ENCODE data around the gene GSK3B. TPM values are rescaled to one million over a fixed set of nuclear protein-coding genes. Genes with fewer than 3 reads are reported as not detected.
A peak's percentile ranks its signal among the peaks of the same experiment; 100 is the strongest.

Gene GSK3B
- total RNA-seq, 5 donors from 2014 or later (not counting 1 experiment from before 2014, with no cell fraction given): 30.5 to 47.9 (median 32.7) TPM

DNA sequence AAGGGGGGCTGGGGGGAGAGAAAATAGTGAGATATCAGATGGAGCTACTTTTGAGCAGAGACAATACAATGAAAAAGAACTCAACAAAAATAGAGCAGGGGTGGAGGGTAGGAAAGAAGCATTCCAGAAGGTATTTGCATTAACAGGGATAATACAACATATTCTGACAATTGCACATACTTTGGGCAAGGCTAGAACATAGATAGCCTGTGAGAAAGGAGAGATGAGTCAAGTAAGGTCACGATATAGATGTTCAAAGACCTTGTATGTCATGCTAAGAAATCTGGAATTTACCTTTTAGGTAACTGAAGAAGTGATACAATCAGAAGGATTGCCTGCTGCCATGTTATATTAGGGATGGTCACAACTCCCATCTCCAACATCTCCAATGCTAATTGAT, 155.2 kb downstream of the GSK3B start:
- H3K27ac ChIP-seq (ENCODE audit: low read length): no peak overlapping the region
- Mint-ChIP-seq H3K36me3 (peaks cover 28% of the 10 kb centered on the region), H3K27me3 (no peaks in the 10 kb centered on the region), H3K4me3 (no peak overlapping the region), H3K27ac (no peak overlapping the region), H3K4me1 (peaks cover 52 to 63% (median 58%) of the 10 kb centered on the region in 3 donors), H3K9me3 (peaks cover 0 to 5% (median 0%) of the 10 kb centered on the region in 3 donors)
- H3K4me1 ChIP-seq (ENCODE audit: control insufficient read depth in 1 of 2, extremely low read depth in 1 of 2, insufficient read depth in 2 of 2, low read length in 2 of 2): peaks cover 0 to 2% of the 10 kb centered on the region in 2 experiments
- H3K36me3 ChIP-seq (ENCODE audit: control insufficient read depth in 2 of 2, extremely low read depth in 1 of 2, insufficient read depth in 1 of 2, low read length in 1 of 2): peaks cover 0 to 2% of the 10 kb centered on the region in 2 donors
- DNase-seq (no peak), ATAC-seq (replicated peaks in 1 of 4) (no peak)
- H3K27me3 ChIP-seq (replicated peaks in 1 of 2; ENCODE audit: control insufficient read depth in 2 of 2, extremely low read depth in 1 of 2, insufficient read depth in 2 of 2, low read length in 1 of 2): no peaks in the 10 kb centered on the region
- no peak overlapping the region for H3K4me3 ChIP-seq (ENCODE audit: control insufficient read depth in 1 of 2, extremely low read depth in 1 of 2, low read length in 1 of 2)
- WGBS (ENCODE audit: insufficient coverage): no CpG with 5 or more reads among the region's 1 CpG
- no peaks in the 10 kb centered on the region for H3K9me3 ChIP-seq
- CTCF ChIA-PET: interaction anchor here in 1 of 2 donors (0.6 kb wide), 1 partner anchor 256 kb away, joined by 3 read pairs; no protein-coding TSS in a partner anchor
- POLR2A ChIA-PET: interaction anchor here in 1 of 2 donors (0.6 kb wide), 1 partner anchor 469 kb away, joined by 3 read pairs; no protein-coding TSS in a partner anchor

DNA sequence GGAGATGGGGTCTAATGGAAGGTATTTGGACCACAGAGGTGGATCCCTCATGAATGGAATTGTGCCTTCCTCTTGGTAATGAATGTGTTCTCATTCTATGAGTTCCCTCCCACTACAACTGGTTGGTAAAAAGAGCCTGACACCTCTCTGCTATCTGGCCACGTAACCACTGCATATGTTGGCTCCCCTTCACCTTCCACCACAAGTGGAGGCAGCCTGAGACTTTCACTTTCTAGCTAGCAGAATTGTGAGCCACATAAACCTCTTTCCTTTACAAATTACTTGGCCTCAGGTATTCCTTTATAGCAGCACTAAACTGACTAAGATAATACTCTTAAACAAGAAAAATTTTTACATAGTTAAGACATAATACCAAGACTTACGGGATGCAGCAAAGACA, 157.0 kb downstream of the GSK3B start:
- Histone ChIP-seq H3K36me3 (ENCODE audit: control insufficient read depth in 2 of 2, extremely low read depth in 1 of 2, insufficient read depth in 1 of 2, low read length in 1 of 2) (no peaks in the 10 kb centered on the region), H3K9me3 (no peaks in the 10 kb centered on the region), H3K4me1 (ENCODE audit: control insufficient read depth in 1 of 2, extremely low read depth in 1 of 2, insufficient read depth in 2 of 2, low read length in 2 of 2) (peaks cover 0 to 2% of the 10 kb centered on the region in 2 experiments), H3K27ac (ENCODE audit: low read length) (peak overlapping the region; percentile 6), H3K27me3 (replicated peaks in 1 of 2; ENCODE audit: control insufficient read depth in 2 of 2, extremely low read depth in 1 of 2, insufficient read depth in 2 of 2, low read length in 1 of 2) (no peaks in the 10 kb centered on the region), H3K4me3 (ENCODE audit: control insufficient read depth in 1 of 2, extremely low read depth in 1 of 2, low read length in 1 of 2) (peak overlapping the region in 1 of 2 donors; percentile 17)
- Mint-ChIP-seq H3K4me3 (peak overlapping the region; percentile 8 to 56 (median 35)), H3K27me3 (no peaks in the 10 kb centered on the region), H3K27ac (peak overlapping the region; percentile 26 to 60), H3K4me1 (peaks cover 59 to 62% (median 59%) of the 10 kb centered on the region in 3 donors), H3K9me3 (peaks cover 0 to 5% (median 0%) of the 10 kb centered on the region in 3 donors), H3K36me3 (peaks cover 25% of the 10 kb centered on the region)
- peak; percentile 73 to 88 (median 81) for ATAC-seq (replicated peaks in 1 of 4)
- peak in 29 of 35 experiments; percentile 2 to 51 (median 12) for DNase-seq
- ChIA-PET CTCF (no interaction called here), POLR2A (interaction anchor here in 1 of 2 donors (0.6 kb wide), 2 partner anchors 1500 to 1744 kb away, joined by 3 read pairs; no protein-coding TSS in a partner anchor)
- WGBS (ENCODE audit: insufficient coverage): 0% methylated on average over 1 of the region's 2 CpGs

DNA sequence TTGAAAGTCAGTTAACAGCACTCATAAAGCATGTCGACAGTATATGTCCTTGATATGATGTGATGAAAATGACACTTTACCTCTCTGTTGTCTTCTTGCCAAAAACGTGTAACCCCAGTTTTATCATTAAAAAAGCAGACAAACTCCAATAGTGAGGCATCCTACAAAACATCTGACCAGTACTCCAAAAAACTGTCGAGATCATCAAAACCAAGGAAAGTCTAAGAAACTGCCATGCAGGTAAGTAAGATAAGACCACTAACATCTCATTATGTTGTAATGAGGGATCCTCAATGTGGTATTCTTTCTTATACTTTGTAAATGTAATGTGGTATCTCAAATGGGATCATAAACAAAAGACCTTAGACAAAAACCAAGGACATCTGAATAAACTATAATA, 160.0 kb downstream of the GSK3B start:
- Histone ChIP-seq H3K4me3 (ENCODE audit: control insufficient read depth in 1 of 2, extremely low read depth in 1 of 2, low read length in 1 of 2) (no peak overlapping the region), H3K27ac (ENCODE audit: low read length) (no peak overlapping the region), H3K4me1 (ENCODE audit: control insufficient read depth in 1 of 2, extremely low read depth in 1 of 2, insufficient read depth in 2 of 2, low read length in 2 of 2) (peaks cover 0 to 2% of the 10 kb centered on the region in 2 experiments), H3K27me3 (replicated peaks in 1 of 2; ENCODE audit: control insufficient read depth in 2 of 2, extremely low read depth in 1 of 2, insufficient read depth in 2 of 2, low read length in 1 of 2) (no peaks in the 10 kb centered on the region), H3K9me3 (no peaks in the 10 kb centered on the region), H3K36me3 (ENCODE audit: control insufficient read depth in 2 of 2, extremely low read depth in 1 of 2, insufficient read depth in 1 of 2, low read length in 1 of 2) (no peaks in the 10 kb centered on the region)
- H3K4me1 Mint-ChIP-seq: peaks cover 59 to 64% (median 61%) of the 10 kb centered on the region in 3 donors
- DNase-seq (no peak), ATAC-seq (replicated peaks in 1 of 4) (no peak)
- H3K36me3 Mint-ChIP-seq: peaks cover 24% of the 10 kb centered on the region
- CTCF ChIA-PET: interaction anchor here in 1 of 2 donors (0.6 kb wide), 1 partner anchor 616 kb away, joined by 4 read pairs; no protein-coding TSS in a partner anchor
- H3K4me3 Mint-ChIP-seq: no peak overlapping the region
- POLR2A ChIA-PET: no interaction called here
- H3K9me3 Mint-ChIP-seq: peaks cover 0 to 5% (median 0%) of the 10 kb centered on the region in 3 donors
- no CpG with 5 or more reads among the region's 3 CpGs for WGBS (ENCODE audit: insufficient coverage)
- H3K27ac Mint-ChIP-seq: no peak overlapping the region
- no peaks in the 10 kb centered on the region for H3K27me3 Mint-ChIP-seq

DNA sequence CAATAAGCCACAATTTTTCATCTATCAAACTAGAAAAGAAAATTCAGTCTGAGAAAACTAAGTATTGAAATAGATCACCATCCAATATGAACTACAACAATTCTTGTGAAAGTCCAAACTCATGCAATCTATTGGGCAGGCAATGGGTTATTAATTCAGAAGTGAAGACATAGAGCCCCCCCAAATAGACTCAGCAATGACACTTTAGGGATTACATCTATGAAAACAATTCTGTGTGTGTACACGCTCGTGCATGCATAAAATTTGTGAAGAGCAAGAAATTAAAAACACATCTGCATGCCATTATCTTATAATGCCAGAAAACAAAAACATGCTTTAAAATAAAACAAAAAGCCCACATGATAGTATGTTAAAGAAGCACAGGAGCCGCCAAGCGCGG, 161.0 kb downstream of the GSK3B start:
- H3K9me3 ChIP-seq: no peaks in the 10 kb centered on the region
- CTCF ChIA-PET: no interaction called here
- POLR2A ChIA-PET: no interaction called here
- H3K27me3 ChIP-seq (replicated peaks in 1 of 2; ENCODE audit: control insufficient read depth in 2 of 2, extremely low read depth in 1 of 2, insufficient read depth in 2 of 2, low read length in 1 of 2): no peaks in the 10 kb centered on the region
- Mint-ChIP-seq H3K4me1 (peaks cover 55 to 60% (median 59%) of the 10 kb centered on the region in 3 donors), H3K4me3 (no peak overlapping the region), H3K9me3 (peaks cover 0 to 5% (median 0%) of the 10 kb centered on the region in 3 donors), H3K27me3 (no peaks in the 10 kb centered on the region), H3K36me3 (peaks cover 24% of the 10 kb centered on the region), H3K27ac (no peak overlapping the region)
- no peaks in the 10 kb centered on the region for H3K36me3 ChIP-seq (ENCODE audit: control insufficient read depth in 2 of 2, extremely low read depth in 1 of 2, insufficient read depth in 1 of 2, low read length in 1 of 2)
- no peak for DNase-seq
- H3K4me3 ChIP-seq (ENCODE audit: control insufficient read depth in 1 of 2, extremely low read depth in 1 of 2, low read length in 1 of 2): no peak overlapping the region
- H3K4me1 ChIP-seq (ENCODE audit: control insufficient read depth in 1 of 2, extremely low read depth in 1 of 2, insufficient read depth in 2 of 2, low read length in 2 of 2): peaks cover 0 to 2% of the 10 kb centered on the region in 2 experiments
- 100% methylated on average over 3 of the region's 5 CpGs for WGBS (ENCODE audit: insufficient coverage)
- no peak for ATAC-seq (replicated peaks in 1 of 4)
- H3K27ac ChIP-seq (ENCODE audit: low read length): no peak overlapping the region

DNA sequence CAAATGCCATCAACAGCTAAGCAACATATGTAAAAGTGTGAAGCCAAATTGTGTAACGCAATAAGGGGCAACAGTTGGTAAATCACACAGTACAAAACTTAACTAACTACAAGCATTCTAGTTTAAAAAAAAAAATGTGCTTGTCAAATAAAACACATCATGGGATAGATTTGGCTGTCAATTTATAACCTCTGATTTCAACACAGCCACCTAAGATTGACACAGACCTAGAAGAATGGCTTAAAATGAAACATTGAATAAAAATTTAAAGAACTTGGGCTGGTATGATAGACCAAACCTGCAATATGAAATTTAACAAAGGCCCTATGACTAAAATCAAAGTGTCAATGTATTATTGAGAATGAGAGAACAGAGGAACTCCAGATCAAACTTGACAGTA, 164.0 kb downstream of the GSK3B start:
- no CpG with 5 or more reads among the region's 1 CpG for WGBS (ENCODE audit: insufficient coverage)
- ChIA-PET POLR2A (no interaction called here), CTCF (no interaction called here)
- no peaks in the 10 kb centered on the region for H3K9me3 Mint-ChIP-seq
- no peak overlapping the region for H3K27ac Mint-ChIP-seq
- Histone ChIP-seq H3K27ac (ENCODE audit: low read length) (no peak overlapping the region), H3K4me1 (ENCODE audit: control insufficient read depth in 1 of 2, extremely low read depth in 1 of 2, insufficient read depth in 2 of 2, low read length in 2 of 2) (no peaks in the 10 kb centered on the region), H3K4me3 (ENCODE audit: control insufficient read depth in 1 of 2, extremely low read depth in 1 of 2, low read length in 1 of 2) (no peak overlapping the region), H3K36me3 (ENCODE audit: control insufficient read depth in 2 of 2, extremely low read depth in 1 of 2, insufficient read depth in 1 of 2, low read length in 1 of 2) (no peaks in the 10 kb centered on the region), H3K9me3 (no peaks in the 10 kb centered on the region), H3K27me3 (replicated peaks in 1 of 2; ENCODE audit: control insufficient read depth in 2 of 2, extremely low read depth in 1 of 2, insufficient read depth in 2 of 2, low read length in 1 of 2) (no peaks in the 10 kb centered on the region)
- DNase-seq (no peak), ATAC-seq (replicated peaks in 1 of 4) (no peak)
- no peak overlapping the region for H3K4me3 Mint-ChIP-seq
- peaks cover 29 to 35% (median 34%) of the 10 kb centered on the region in 3 donors for H3K4me1 Mint-ChIP-seq
- no peaks in the 10 kb centered on the region for H3K27me3 Mint-ChIP-seq
- H3K36me3 Mint-ChIP-seq: peaks cover 6% of the 10 kb centered on the region

DNA sequence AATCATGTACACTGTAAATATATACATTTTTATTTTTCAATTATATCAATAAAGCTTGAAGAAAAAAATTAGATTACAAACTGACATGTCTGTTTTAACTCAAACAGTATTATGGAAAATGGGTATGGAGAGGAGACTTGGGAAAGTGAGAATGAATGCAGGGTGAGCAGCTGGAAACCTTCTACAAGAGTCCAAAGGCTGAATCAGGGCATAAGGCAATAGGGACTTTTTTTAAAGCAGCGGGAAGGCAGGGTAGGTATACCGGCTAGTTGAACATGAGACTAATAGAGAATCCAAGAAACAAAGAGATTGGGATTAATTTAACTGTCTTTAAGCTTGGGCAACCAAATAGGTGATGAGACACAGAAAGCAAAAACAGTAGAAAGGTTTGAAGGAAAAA, 167.1 kb downstream of the GSK3B start:
- POLR2A ChIA-PET: no interaction called here
- Mint-ChIP-seq H3K27ac (no peak overlapping the region), H3K4me3 (no peak overlapping the region), H3K36me3 (peaks cover 2% of the 10 kb centered on the region), H3K4me1 (peaks cover 23 to 30% (median 23%) of the 10 kb centered on the region in 3 donors), H3K9me3 (no peaks in the 10 kb centered on the region), H3K27me3 (no peaks in the 10 kb centered on the region)
- H3K4me1 ChIP-seq (ENCODE audit: control insufficient read depth in 1 of 2, extremely low read depth in 1 of 2, insufficient read depth in 2 of 2, low read length in 2 of 2): no peaks in the 10 kb centered on the region
- no CpG with 5 or more reads among the region's 2 CpGs for WGBS (ENCODE audit: insufficient coverage)
- ATAC-seq (replicated peaks in 1 of 4) (no peak), DNase-seq (no peak)
- no peaks in the 10 kb centered on the region for H3K27me3 ChIP-seq (replicated peaks in 1 of 2; ENCODE audit: control insufficient read depth in 2 of 2, extremely low read depth in 1 of 2, insufficient read depth in 2 of 2, low read length in 1 of 2)
- no peaks in the 10 kb centered on the region for H3K9me3 ChIP-seq
- no peak overlapping the region for H3K27ac ChIP-seq (ENCODE audit: low read length)
- CTCF ChIA-PET: no interaction called here
- no peak overlapping the region for H3K4me3 ChIP-seq (ENCODE audit: control insufficient read depth in 1 of 2, extremely low read depth in 1 of 2, low read length in 1 of 2)
- no peaks in the 10 kb centered on the region for H3K36me3 ChIP-seq (ENCODE audit: control insufficient read depth in 2 of 2, extremely low read depth in 1 of 2, insufficient read depth in 1 of 2, low read length in 1 of 2)

Measured in T-cell (primary cell).